Stomach (tissue), 4 donors: Measurements from ENCODE around the gene PTPA.

Experiments used
- POLR2A ChIP-seq, 4 donors: fragments of 450-650 bp; IDR thresholded peaks; one replicate each; pipeline ENCODE4 v1.6.1; 2016; ENCODE audit warnings: antibody characterized with exemption in 4 of 4, control low read depth in 2 of 4, mild to moderate bottlenecking in 1 of 4, moderate library complexity in 1 of 4
- TF ChIP-seq, protein P1 (sequence below), 7 experiments: fragments of 450-650 bp in 4 of 7; fragments of 200-600 bp in 3 of 7; sonication (generic) in 3 of 7; IDR thresholded peaks; one replicate each; pipeline ENCODE4 v1.5.1; 2016 to 2019; ENCODE audit warnings: antibody characterized with exemption in 7 of 7, control low read depth in 2 of 7, mild to moderate bottlenecking in 1 of 7

DNA sequence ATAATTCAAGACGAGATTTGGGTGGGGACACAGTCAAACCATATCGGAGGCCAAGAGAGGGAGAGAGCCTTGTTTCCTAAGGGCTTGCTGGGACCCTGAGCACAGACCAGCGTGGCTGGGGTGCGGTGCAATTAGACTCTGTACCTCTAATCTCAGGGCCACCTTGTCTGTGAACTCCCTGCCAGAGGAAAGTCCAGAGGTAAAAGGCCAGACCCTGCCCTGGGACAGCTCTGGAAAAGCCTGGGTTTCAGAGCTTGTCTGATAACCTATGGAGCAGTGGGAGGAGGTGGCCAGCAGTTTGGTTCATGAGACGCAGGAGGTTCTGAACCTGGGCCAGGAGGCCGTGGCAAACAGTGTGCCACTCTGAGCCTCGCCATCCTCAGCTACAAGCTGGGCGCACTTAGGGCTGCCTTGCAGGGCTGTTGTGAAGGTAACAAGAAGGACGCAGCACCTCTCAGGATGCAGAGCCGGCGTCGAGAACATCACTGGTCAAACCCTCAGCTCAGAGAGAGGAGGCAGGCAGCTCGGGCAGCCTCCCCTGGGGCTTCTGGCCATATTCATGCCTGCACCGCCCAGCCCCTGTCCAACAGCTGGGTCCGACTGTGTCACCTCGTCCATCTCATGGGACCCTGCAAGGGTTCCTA lies 35.1 kb upstream of the PTPA start:
- TF ChIP-seq, protein P1, sequence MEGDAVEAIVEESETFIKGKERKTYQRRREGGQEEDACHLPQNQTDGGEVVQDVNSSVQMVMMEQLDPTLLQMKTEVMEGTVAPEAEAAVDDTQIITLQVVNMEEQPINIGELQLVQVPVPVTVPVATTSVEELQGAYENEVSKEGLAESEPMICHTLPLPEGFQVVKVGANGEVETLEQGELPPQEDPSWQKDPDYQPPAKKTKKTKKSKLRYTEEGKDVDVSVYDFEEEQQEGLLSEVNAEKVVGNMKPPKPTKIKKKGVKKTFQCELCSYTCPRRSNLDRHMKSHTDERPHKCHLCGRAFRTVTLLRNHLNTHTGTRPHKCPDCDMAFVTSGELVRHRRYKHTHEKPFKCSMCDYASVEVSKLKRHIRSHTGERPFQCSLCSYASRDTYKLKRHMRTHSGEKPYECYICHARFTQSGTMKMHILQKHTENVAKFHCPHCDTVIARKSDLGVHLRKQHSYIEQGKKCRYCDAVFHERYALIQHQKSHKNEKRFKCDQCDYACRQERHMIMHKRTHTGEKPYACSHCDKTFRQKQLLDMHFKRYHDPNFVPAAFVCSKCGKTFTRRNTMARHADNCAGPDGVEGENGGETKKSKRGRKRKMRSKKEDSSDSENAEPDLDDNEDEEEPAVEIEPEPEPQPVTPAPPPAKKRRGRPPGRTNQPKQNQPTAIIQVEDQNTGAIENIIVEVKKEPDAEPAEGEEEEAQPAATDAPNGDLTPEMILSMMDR (IDR thresholded peaks at IDR 0.05), result no peak
- no peak for TF ChIP-seq POLR2A (IDR thresholded peaks at IDR 0.05)
